ENCODE results near the gene CCDC169. TPM values are rescaled to one million over a fixed set of nuclear protein-coding genes. Genes with fewer than 3 reads are reported as not detected.

The CCDC169 gene
- total and polyA plus RNA-seq, 2 experiments from 2014 or later = 1.9 to 7.7 TPM

GRCh38 chr13:36193151-36193855 lies 104.3 kb downstream of the CCDC169 start:
- H3K4me2 ChIP-seq = no peak overlapping the region

GRCh38 chr13:36192166-36192565 lies 105.4 kb downstream of the CCDC169 start:
- no peak for DNase-seq (ENCODE audit: low spot score)
- no peaks in the 10 kb centered on the region for H3K9me2 ChIP-seq (replicated peaks; ENCODE audit: insufficient read depth)
- H3K27ac ChIP-seq = no peak overlapping the region
- H3K27me3 ChIP-seq = no peaks in the 10 kb centered on the region
- no peak for TF ChIP-seq CTCF (IDR thresholded peaks at IDR 0.05; ENCODE audit: poor library complexity)
- TF ChIP-seq EZH2phosphoT487 (IDR thresholded peaks at IDR 0.05; ENCODE audit: low read depth, severe bottlenecking, unreplicated experiment) = no peak
- TF ChIP-seq EZH2 (IDR thresholded peaks at IDR 0.05; ENCODE audit: borderline replicate concordance) = no peak
- H3K4me1 ChIP-seq (ENCODE audit: insufficient read depth) = no peaks in the 10 kb centered on the region
- no peak overlapping the region for H3K4me2 ChIP-seq
- H3K9me3 ChIP-seq (ENCODE audit: low read depth) = no peaks in the 10 kb centered on the region
- no peak overlapping the region for H2AFZ ChIP-seq
- no peaks in the 10 kb centered on the region for H3K79me2 ChIP-seq
- no peaks in the 10 kb centered on the region for H3K36me3 ChIP-seq (replicated peaks; ENCODE audit: insufficient read depth, low read depth)
- H4K20me1 ChIP-seq (ENCODE audit: insufficient read depth, poor library complexity, severe bottlenecking) = no peaks in the 10 kb centered on the region
- 82% methylated on average over 6 of the region's 6 CpGs for WGBS (ENCODE audit: low lambda C conversion rate, missing lambda C conversion rate)
- no peak overlapping the region for H3K4me3 ChIP-seq

More at GRCh38 chr13:36193151-36193855, 104.3 kb downstream of the CCDC169 start:
- H4K20me1 ChIP-seq (ENCODE audit: insufficient read depth, poor library complexity, severe bottlenecking) = no peaks in the 10 kb centered on the region
- H3K79me2 ChIP-seq = no peaks in the 10 kb centered on the region
- H3K9me2 ChIP-seq (replicated peaks; ENCODE audit: insufficient read depth) = no peaks in the 10 kb centered on the region
- 58% methylated on average over 1 of the region's 1 CpG for WGBS (ENCODE audit: low lambda C conversion rate, missing lambda C conversion rate)
- no peaks in the 10 kb centered on the region for H3K36me3 ChIP-seq (replicated peaks; ENCODE audit: insufficient read depth, low read depth)
- H3K27me3 ChIP-seq = no peaks in the 10 kb centered on the region
- no peak for TF ChIP-seq CTCF (IDR thresholded peaks at IDR 0.05; ENCODE audit: poor library complexity)
- H3K27ac ChIP-seq = no peak overlapping the region
- no peaks in the 10 kb centered on the region for H3K4me1 ChIP-seq (ENCODE audit: insufficient read depth)
- H2AFZ ChIP-seq = no peak overlapping the region
- H3K4me3 ChIP-seq = no peak overlapping the region
- no peak for DNase-seq (ENCODE audit: low spot score)
- no peaks in the 10 kb centered on the region for H3K9me3 ChIP-seq (ENCODE audit: low read depth)

- Histone ChIP-seq H3K4me2 (no peak overlapping the region), H4K20me1 (ENCODE audit: insufficient read depth, poor library complexity, severe bottlenecking) (no peaks in the 10 kb centered on the region), H3K27ac (no peak overlapping the region), H3K4me1 (ENCODE audit: insufficient read depth) (no peaks in the 10 kb centered on the region), H2AFZ (no peak overlapping the region), H3K27me3 (no peaks in the 10 kb centered on the region), H3K9me2 (replicated peaks; ENCODE audit: insufficient read depth) (no peaks in the 10 kb centered on the region), H3K4me3 (no peak overlapping the region), H3K79me2 (no peaks in the 10 kb centered on the region), H3K9me3 (ENCODE audit: low read depth) (no peaks in the 10 kb centered on the region), H3K36me3 (replicated peaks; ENCODE audit: insufficient read depth, low read depth) (no peaks in the 10 kb centered on the region)
- TF ChIP-seq CTCF (IDR thresholded peaks at IDR 0.05; ENCODE audit: poor library complexity) (no peak), EZH2phosphoT487 (IDR thresholded peaks at IDR 0.05; ENCODE audit: low read depth, severe bottlenecking, unreplicated experiment) (no peak), EZH2 (IDR thresholded peaks at IDR 0.05; ENCODE audit: borderline replicate concordance) (no peak)
- 92% methylated on average over 3 of the region's 3 CpGs for WGBS (ENCODE audit: low lambda C conversion rate, missing lambda C conversion rate)
- DNase-seq (ENCODE audit: low spot score) = no peak
Measured at GRCh38 chr13:36190771-36191170, 106.8 kb downstream of the CCDC169 start.

Data from hepatocyte (in vitro differentiated cells).